ENCODE results near the gene PRND. TPM values are rescaled to one million over a fixed set of nuclear protein-coding genes. Genes with fewer than 3 reads are reported as not detected.

PRND gene
- total and polyA plus RNA-seq, 2 of the 8 experiments (the other 6 are each of a cell fraction or from before 2014, with no cell fraction given): 0.09 to 0.11 TPM

DNA sequence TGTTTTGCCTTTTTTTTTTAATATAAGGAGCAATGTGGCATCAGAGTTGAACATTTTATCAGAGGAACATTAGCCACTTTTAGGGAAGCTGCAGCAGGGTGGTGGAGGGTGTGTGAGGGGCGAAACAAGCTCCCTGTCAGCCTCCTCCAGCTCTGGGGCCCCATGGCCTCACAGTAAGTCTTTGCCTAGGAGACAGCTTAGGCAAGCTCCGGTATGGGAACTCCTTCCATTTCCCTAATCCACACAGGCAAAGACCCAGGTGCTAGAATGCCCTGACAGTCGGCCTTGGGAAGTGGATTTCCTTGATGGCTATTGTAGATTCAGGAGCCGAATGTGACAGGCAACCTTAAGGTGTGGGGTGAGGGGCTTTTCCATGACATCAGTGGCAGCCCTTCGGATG, 862 bp downstream of the PRND start (continued):
- no peak for TF ChIP-seq CHD7 (IDR thresholded peaks at IDR 0.05; ENCODE audit: insufficient replicate concordance, low read length)
- TF ChIP-seq TAF7 (optimal IDR thresholded peaks at IDR 0.05; ENCODE audit: borderline replicate concordance, low read depth, low read length): no peak
- TF ChIP-seq PHF8 (conservative IDR thresholded peaks at IDR 0.05; ENCODE audit: low read depth, low read length): no peak
- no peak for TF ChIP-seq KDM1A (IDR thresholded peaks at IDR 0.05; ENCODE audit: borderline replicate concordance, low read length)
- no peak for TF ChIP-seq SP4 (IDR thresholded peaks at IDR 0.05; ENCODE audit: low read length)
- TF ChIP-seq ATF2 (IDR thresholded peaks at IDR 0.05; ENCODE audit: low read length): no peak
- no peak for TF ChIP-seq EGR1 (IDR thresholded peaks at IDR 0.05; ENCODE audit: borderline replicate concordance, low read depth, low read length)
- TF ChIP-seq SUZ12 (IDR thresholded peaks at IDR 0.05; ENCODE audit: low read length): no peak
- TF ChIP-seq, protein P1, sequence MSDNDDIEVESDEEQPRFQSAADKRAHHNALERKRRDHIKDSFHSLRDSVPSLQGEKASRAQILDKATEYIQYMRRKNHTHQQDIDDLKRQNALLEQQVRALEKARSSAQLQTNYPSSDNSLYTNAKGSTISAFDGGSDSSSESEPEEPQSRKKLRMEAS (IDR thresholded peaks at IDR 0.05): no peak
- no peak for TF ChIP-seq CBX5 (IDR thresholded peaks at IDR 0.05; ENCODE audit: low read depth, low read length)
